Medulla oblongata (tissue), 1 donor: ENCODE results near the gene SGCA.

Experiments used
- DNase-seq: peaks from one replicate; pipeline ENCODE4 v3.0.0-alpha.2; 2015; ENCODE audit errors: extremely low spot score

The SGCA gene

GRCh38 chr17:50181591-50182560, 16.1 kb downstream of the SGCA start:
- DNase-seq = no peak

DNA sequence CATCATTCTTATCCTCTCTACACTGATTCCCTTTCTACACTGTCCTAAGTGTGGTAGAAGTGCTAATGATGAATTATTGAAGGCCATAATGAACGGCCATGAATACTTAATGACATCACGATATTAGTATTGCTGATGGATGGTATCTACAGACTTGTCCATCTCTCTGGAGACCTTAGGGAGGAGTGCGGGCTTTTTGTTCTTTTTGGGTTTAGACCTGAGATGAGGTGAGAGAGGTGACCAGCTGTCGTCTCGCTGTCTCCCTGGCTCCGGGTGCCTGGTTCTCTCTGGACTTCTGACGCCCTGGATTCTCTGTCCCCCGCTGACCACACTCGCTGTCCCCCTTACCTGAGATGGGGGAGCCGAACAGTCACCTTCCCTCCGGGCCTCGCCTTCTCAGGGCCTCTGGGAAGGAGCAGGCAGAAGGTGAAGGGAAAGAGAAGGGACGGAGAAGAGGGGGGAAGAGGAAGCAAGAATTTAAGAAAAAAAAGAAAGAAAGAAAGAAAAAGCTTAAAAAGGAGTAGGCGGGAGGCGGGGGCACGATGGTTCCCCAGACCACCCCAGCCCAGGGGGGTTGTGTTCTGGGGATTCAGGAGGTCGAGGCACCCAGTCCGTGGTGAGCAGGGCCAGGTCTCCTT, 17.1 kb downstream of the SGCA start:
- no peak for DNase-seq

DNA sequence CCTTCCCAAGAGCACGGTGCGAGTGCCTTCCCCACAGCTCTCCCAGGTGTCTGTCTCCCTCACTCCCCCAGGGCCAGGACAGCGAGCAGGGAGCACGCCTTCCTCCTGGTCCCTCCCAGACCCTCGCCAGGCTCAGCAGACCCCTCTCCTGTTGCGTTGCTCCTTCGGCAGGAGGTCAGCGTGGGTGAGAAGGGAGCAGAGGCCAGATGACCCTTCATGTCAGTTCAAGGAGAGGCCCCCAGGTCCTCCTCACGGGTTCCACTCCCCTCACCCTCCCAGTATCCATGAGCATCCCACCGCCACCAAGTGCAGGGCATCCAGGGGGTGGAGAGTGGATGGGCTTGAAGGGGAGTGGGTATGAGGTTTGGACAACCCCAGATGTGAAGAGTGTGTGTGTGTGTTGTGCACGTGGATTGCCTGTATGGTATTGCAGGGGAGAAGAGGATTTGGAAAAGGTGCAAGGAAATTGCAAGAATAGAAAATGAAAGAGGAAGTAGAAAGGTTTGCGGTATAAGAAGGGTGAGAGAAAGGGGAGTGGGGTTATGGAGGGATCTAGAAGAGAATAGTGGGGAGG, 17.7 kb downstream of the SGCA start:
- DNase-seq = no peak

GRCh38 chr17:50184064-50184463, 18.3 kb downstream of the SGCA start:
- DNase-seq = no peak

DNA sequence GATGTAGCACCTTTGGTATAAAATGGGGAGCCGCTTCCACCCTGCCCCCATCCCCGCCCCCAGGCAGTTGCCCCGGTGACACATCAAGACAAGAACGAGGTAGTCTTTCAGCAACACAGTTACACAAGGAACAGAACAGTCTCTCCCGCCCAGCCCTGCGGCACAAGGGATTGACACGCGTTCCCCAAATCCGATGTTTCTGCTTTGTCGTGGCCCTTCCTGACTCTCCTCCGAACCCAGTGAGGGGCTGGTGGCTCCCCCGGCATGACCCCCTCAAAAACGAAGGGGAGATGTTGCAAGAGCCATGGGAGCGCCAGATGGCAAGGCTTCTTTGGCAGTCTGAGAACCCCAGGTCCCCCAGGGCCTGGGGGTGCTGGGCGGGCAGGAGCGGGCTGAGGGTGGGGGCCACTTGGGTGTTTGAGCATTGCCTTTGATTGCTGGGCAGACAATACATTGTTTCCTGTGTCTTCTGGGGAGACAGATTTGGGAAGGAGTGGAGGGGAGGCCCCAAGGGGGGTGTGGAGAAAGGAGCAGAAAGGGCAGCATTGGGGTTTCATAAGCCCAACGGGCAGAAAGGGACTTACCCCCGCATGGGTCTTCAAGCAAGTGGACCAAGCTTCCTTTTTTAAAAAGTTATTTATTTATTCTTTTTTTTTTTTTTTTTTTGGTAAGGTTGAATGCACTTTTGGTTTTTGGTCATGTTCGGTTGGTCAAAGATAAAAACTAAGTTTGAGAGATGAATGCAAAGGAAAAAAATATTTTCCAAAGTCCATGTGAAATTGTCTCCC, 19.0 kb downstream of the SGCA start:
- DNase-seq = no peak

DNA sequence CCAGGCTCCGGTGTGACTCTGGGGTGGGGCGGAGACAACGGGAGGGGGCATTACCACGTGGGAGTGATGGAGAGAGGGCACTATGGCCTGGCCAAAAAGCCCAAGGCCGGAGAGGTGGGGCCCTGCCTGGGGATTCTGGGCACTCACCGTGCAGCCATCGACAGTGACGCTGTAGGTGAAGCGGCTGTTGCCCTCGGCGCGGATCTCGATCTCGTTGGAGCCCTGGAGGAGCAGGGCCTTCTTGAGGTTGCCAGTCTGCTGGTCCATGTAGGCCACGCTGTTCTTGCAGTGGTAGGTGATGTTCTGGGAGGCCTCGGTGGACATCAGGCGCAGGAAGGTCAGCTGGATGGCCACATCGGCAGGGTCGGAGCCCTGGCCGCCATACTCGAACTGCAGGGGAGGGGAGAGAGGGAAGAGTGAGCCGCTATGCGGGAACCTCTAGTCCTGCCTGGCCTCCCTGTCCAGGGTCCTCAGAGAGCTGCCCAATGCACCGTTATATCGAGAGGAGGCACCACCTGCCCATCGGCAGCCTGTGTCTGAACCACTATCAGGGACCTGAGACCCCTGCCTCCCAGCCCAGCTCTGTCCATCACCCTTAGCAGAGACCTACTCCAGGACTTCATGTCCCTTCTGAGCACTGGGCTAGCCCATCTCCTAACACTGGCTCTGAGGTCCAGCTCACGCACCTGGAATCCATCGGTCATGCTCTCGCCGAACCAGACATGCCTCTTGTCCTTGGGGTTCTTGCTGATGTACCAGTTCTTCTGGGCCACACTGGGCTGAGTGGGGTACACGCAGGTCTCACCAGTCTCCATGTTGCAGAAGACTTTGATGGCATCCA, 20.0 kb downstream of the SGCA start:
- DNase-seq = no peak

- no peak for DNase-seq
Observed at GRCh38 chr17:50186661-50187393, 21.0 kb downstream of the SGCA start.

DNA sequence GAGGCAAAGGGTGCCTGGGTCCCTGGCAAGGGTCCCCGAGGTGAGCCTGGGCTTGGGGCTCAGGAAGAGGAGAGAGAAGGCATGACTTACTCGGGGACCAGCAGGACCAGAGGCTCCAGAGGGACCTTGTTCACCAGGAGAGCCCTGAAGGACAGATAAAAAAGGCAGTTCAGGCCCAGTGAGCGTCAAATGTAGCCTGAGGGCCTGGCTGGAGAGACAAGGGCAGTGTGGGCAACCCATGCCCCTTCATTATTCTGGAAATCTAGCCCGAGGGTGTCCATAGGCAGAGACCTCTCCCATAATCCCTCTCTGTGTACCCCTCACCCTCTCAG, 21.6 kb downstream of the SGCA start:
- DNase-seq = no peak

- no peak for DNase-seq
Observed at GRCh38 chr17:50187751-50188530, 22.1 kb downstream of the SGCA start.

- DNase-seq = no peak
Observed at GRCh38 chr17:50188531-50188920, 22.7 kb downstream of the SGCA start.

DNA sequence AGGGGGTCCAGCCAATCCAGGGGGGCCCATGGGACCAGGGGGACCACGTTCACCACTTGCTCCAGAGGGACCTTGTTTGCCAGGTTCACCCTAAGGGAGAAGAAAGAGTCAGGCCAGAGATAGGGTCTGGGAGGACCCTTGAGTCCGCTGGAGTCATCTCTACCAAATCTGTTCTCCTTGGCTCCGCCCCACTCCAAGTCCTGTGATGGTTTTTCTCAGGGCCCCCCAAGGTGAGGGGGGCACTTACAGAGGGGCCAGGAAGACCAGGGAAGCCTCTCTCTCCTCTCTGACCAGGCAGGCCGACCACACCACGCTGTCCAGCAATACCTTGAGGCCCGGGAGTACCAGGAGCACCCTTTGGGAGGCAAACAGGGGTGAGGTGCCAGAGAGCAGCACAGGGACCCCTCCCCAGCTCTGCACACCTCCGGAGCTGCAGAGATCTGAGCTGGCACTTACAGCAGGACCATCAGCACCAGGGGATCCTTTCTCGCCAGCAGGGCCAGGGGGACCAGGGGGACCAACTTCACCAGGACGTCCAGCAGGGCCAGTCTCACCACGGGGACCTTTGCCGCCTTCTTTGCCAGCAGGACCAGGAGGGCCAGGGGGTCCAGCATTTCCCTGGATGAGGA, 23.2 kb downstream of the SGCA start:
- no peak for DNase-seq

DNA sequence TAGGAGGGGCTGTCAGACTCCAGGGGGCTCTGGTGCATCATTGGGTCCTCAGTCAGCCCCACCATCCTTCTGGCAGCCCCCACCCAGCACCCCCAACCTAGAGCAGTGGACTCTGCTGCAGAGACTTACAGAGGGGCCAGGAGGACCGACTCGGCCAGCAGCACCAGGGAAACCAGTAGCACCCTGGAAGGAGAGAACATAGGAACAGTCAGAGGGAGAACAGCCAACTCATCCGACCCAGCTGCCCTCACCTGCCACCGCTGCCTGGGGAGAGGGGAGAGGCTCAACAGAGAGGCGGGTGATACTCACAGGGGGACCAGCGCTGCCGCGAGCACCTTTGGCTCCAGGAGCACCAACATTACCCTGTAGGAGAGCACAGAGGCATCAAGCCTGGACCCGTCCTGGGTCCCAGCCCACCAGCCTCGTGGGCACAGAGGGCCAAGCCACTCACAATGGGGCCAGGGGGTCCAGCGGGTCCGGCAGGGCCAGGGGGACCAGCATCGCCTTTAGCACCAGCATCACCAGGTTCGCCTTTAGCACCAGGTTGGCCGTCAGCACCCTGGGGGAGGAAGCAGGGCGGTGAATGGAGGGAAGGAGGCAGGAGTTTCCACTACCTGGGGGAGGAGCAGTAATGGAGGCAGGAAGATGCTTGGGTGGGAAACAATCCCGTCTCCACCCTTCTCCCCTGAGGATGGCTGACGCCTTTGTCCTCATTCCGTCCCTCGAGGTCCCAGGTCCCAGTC, 23.9 kb downstream of the SGCA start:
- no peak for DNase-seq

DNA sequence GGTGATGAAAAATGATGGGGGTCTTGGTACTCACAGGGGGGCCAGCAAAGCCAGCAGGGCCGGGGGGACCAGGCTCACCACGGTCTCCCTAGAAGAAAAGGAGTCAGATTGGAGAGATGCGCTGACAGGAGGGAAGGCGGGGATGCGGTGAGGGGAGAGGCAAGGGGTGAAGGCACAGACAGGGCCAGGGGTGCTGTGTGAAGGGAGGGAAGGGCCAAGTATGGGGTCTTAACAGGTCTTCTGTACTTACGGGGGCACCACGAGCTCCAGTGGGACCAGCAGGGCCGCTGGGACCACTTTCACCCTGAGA, 24.4 kb downstream of the SGCA start:
- DNase-seq = no peak

- no peak for DNase-seq
Observed at GRCh38 chr17:50190603-50191358, 25.0 kb downstream of the SGCA start.

GRCh38 chr17:50191359-50192143, 25.7 kb downstream of the SGCA start:
- DNase-seq = no peak

GRCh38 chr17:50192144-50192617, 26.4 kb downstream of the SGCA start:
- no peak for DNase-seq
